ENCODE measurements around the gene ZNF217.
"Not testable (repeated sequence)": the region's sequence is repeated elsewhere in the genome, so short reads cannot be mapped to it uniquely, and the experiment has no call there.

The ZNF217 gene

GRCh38 chr20:53534037-53534436 lies 59.6 kb downstream of the ZNF217 start:
- DNase-seq (ENCODE audit: low read depth in 2 of 2, low spot score in 1 of 2): no peak

GRCh38 chr20:53533500-53533899 lies 60.1 kb downstream of the ZNF217 start:
- no peak for DNase-seq (ENCODE audit: low read depth in 2 of 2, low spot score in 1 of 2)

- not testable (repeated sequence) for DNase-seq (ENCODE audit: low read depth in 2 of 2, low spot score in 1 of 2)
Measured at GRCh38 chr20:53532654-53533312, 60.9 kb downstream of the ZNF217 start.

- DNase-seq (ENCODE audit: low read depth in 2 of 2, low spot score in 1 of 2): no peak
Measured at GRCh38 chr20:53530440-53530839, 63.2 kb downstream of the ZNF217 start.

- no peak for DNase-seq (ENCODE audit: low read depth in 2 of 2, low spot score in 1 of 2)
Measured at GRCh38 chr20:53529658-53530057, 64.0 kb downstream of the ZNF217 start.

GRCh38 chr20:53527196-53527595 lies 66.4 kb downstream of the ZNF217 start:
- DNase-seq (ENCODE audit: low read depth in 2 of 2, low spot score in 1 of 2): no peak

- no peak for DNase-seq (ENCODE audit: low read depth in 2 of 2, low spot score in 1 of 2)
Measured at GRCh38 chr20:53524589-53525312, 68.9 kb downstream of the ZNF217 start.

GRCh38 chr20:53523615-53524014 lies 70.0 kb downstream of the ZNF217 start:
- not testable (repeated sequence) for DNase-seq (ENCODE audit: low read depth in 2 of 2, low spot score in 1 of 2)

- DNase-seq (ENCODE audit: low read depth in 2 of 2, low spot score in 1 of 2): no peak
Measured at GRCh38 chr20:53522696-53523095, 70.9 kb downstream of the ZNF217 start.

GRCh38 chr20:53522026-53522425 lies 71.6 kb downstream of the ZNF217 start:
- no peak for DNase-seq (ENCODE audit: low read depth in 2 of 2, low spot score in 1 of 2)

- not testable (repeated sequence) for DNase-seq (ENCODE audit: low read depth in 2 of 2, low spot score in 1 of 2)
Measured at GRCh38 chr20:53521421-53521820, 72.2 kb downstream of the ZNF217 start.

GRCh38 chr20:53517146-53517545 lies 76.5 kb downstream of the ZNF217 start:
- no peak for DNase-seq (ENCODE audit: low read depth in 2 of 2, low spot score in 1 of 2)
